AG04450 (cell line): ENCODE measurements around the gene LGI1. TPM values are rescaled to one million over a fixed set of nuclear protein-coding genes. Genes with fewer than 3 reads are reported as not detected.

Experiments used
- CTCF ChIA-PET: fragments of 300-600, 350-600 bp; formaldehyde crosslinking; extraction: SDS; loops from one replicate; lab custom pipeline; 2022; ENCODE audit warnings: antibody characterized with exemption, inconsistent platforms; lab: Charles Lee
- POLR2A ChIA-PET: fragments of 350-600 bp; formaldehyde crosslinking; extraction: SDS; loops from one replicate; lab custom pipeline; 2021; ENCODE audit warnings: antibody characterized with exemption, inconsistent platforms; lab: Yijun Ruan, JAX
- DNase-seq: peaks from one replicate; pipeline ENCODE4 v3.0.0-alpha.2; 2011; ENCODE audit warnings: low read depth, low spot score
- H3K27ac ChIP-seq: one replicate; pipeline ENCODE4 v1.5.1; 2012; ENCODE audit warnings: low read depth, low read length, control low read depth
- H3K27me3 ChIP-seq: one replicate; pipeline ENCODE4 v1.6.0; 2012; ENCODE audit warnings: low read length; ENCODE audit not compliant: control insufficient read depth, insufficient read depth
- H3K4me3 ChIP-seq: 2 replicates; pipeline ENCODE4 v1.5.1; 2011; ENCODE audit warnings: mild to moderate bottlenecking, low read depth, low read length, control low read depth
- H3K9me3 ChIP-seq: 2 replicates; pipeline ENCODE4 v1.5.1; 2012; ENCODE audit warnings: low read length; ENCODE audit not compliant: control insufficient read depth, insufficient read depth
- polyA plus RNA-seq: library from polyadenylated mRNA; depleted of rRNA; stranded (reverse); fragments of >200 nt; gene quantifications from 2 replicates; pipeline ENCODE4 v1.2.3, GENCODE V29; 2011
- TF ChIP-seq, protein P1 (sequence below): IDR thresholded peaks from 2 replicates; pipeline ENCODE4 v1.5.1; 2011; ENCODE audit warnings: low read depth, low read length, control low read depth, inconsistent platforms

The LGI1 gene
- polyA plus RNA-seq, 1 experiment, result not detected

DNA sequence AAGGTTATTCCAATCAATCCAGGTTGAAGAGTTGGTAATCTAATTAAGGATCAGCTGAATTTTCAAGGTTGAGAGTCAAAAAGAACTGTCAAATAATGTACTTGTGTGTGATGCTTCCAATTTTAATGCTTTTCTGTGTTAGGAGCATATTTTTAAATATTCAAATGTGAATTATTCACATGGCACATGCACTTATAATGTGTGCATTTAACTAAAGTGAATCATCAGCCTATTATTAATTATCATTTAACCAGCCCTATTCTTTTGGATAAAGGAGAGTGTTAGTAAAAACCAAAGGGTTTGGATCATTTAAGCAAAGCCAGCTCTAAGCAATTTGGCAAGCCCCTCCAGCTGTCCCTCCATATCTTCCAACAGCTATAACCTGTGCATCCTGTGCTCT, 11.2 kb downstream of the LGI1 start:
- TF ChIP-seq, protein P1, sequence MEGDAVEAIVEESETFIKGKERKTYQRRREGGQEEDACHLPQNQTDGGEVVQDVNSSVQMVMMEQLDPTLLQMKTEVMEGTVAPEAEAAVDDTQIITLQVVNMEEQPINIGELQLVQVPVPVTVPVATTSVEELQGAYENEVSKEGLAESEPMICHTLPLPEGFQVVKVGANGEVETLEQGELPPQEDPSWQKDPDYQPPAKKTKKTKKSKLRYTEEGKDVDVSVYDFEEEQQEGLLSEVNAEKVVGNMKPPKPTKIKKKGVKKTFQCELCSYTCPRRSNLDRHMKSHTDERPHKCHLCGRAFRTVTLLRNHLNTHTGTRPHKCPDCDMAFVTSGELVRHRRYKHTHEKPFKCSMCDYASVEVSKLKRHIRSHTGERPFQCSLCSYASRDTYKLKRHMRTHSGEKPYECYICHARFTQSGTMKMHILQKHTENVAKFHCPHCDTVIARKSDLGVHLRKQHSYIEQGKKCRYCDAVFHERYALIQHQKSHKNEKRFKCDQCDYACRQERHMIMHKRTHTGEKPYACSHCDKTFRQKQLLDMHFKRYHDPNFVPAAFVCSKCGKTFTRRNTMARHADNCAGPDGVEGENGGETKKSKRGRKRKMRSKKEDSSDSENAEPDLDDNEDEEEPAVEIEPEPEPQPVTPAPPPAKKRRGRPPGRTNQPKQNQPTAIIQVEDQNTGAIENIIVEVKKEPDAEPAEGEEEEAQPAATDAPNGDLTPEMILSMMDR, result no peak
- ChIA-PET CTCF (no interaction called here), POLR2A (no interaction called here)
- H3K4me3 ChIP-seq, result no peak overlapping the region
- H3K27ac ChIP-seq, result no peak overlapping the region
- peaks cover 8% of the 10 kb centered on the region for H3K27me3 ChIP-seq
- no peaks in the 10 kb centered on the region; the same call in 1 of the 2 replicates for H3K9me3 ChIP-seq
- no peak for DNase-seq

DNA sequence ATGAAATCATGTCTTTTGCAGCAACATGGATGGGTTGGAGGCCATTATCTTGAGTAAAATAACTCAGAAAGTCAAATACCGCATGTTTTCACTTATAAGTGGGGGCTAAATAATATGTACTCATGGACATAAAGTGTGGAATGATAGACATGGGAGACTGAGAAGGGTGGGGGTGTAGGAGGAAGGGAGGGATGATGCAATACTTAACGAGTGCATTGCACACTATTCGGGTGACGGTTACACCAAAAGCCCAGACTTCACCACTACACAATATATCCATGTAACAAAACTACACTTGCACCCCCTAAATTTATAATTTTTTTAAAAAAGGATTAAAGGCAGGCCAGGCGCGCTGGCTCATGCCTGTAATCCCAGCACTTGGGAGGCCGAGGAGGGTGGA, 13.6 kb downstream of the LGI1 start:
- ChIA-PET POLR2A (no interaction called here), CTCF (no interaction called here)
- H3K4me3 ChIP-seq, result no peak overlapping the region
- H3K9me3 ChIP-seq, result no peaks in the 10 kb centered on the region
- H3K27me3 ChIP-seq, result peaks cover 8% of the 10 kb centered on the region
- DNase-seq, result no peak
- TF ChIP-seq, protein P1, result no peak
- H3K27ac ChIP-seq, result no peak overlapping the region

GRCh38 chr10:93773120-93773519, 15.4 kb downstream of the LGI1 start:
- no peak for DNase-seq
- Histone ChIP-seq H3K4me3 (no peak overlapping the region), H3K27me3 (peaks cover 8% of the 10 kb centered on the region), H3K27ac (no peak overlapping the region), H3K9me3 (no peaks in the 10 kb centered on the region)
- TF ChIP-seq, protein P1, result no peak
- POLR2A ChIA-PET, result no interaction called here
- CTCF ChIA-PET, result no interaction called here

GRCh38 chr10:93773705-93774104, 16.0 kb downstream of the LGI1 start:
- no peaks in the 10 kb centered on the region for H3K9me3 ChIP-seq
- no peak for DNase-seq
- peaks cover 3% of the 10 kb centered on the region for H3K27me3 ChIP-seq
- TF ChIP-seq, protein P1, result no peak
- no peak overlapping the region for H3K4me3 ChIP-seq
- POLR2A ChIA-PET, result no interaction called here
- CTCF ChIA-PET, result no interaction called here
- H3K27ac ChIP-seq, result no peak overlapping the region

DNA sequence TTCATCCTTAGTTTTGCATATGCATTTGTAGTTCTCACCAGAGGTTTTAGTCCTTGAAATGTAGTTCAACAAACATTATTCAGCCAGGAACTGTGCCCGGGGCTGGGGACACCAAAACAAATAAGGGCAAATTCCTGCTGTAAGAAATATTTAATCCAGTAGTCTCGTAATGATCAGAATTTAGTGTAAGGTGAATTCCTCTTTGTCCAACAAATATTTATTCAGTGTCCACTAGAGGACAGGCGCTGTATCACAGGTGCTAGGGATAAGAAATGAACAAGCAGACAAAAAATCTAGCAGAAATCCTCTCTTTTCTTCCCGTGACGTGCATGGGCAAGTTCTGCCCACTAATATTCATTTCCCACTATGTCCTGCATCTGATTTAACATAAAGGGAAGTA, 17.6 kb downstream of the LGI1 start:
- TF ChIP-seq, protein P1, result no peak
- no peak overlapping the region for H3K4me3 ChIP-seq
- no peaks in the 10 kb centered on the region for H3K27me3 ChIP-seq
- no peaks in the 10 kb centered on the region for H3K9me3 ChIP-seq
- ChIA-PET POLR2A (no interaction called here), CTCF (no interaction called here)
- no peak overlapping the region for H3K27ac ChIP-seq
- no peak for DNase-seq
